PC-3 (cell line): ENCODE measurements around the gene RHOG. TPM values are rescaled to one million over a fixed set of nuclear protein-coding genes. Genes with fewer than 3 reads are reported as not detected.

Source experiments
- ATAC-seq: fragments of 200-7000 bp; cut with Tn5 transposase; 2 replicates; pipeline ENCODE4 v1.9.1; 2020; ENCODE audit warnings: mild to moderate bottlenecking, moderate library complexity
- BruUV-seq: library from RNA; stranded (reverse); fragments of 400-500 nt; replicated peaks from 2 replicates; lab custom pipeline; 2021; lab: Mats Ljungman, UMichigan
- CTCF ChIA-PET: fragments of 300-600 bp; sonication (Branson Sonifier 250); formaldehyde crosslinking; loops from one replicate; lab custom pipeline; 2022; ENCODE audit warnings: antibody characterized with exemption; lab: Charles Lee
- POLR2A ChIA-PET: fragments of 300-600 bp; sonication (Branson Sonifier 250); formaldehyde crosslinking; loops from one replicate; lab custom pipeline; 2022; ENCODE audit warnings: antibody characterized with exemption; ENCODE audit not compliant: unreplicated experiment; lab: Charles Lee
- DNase-seq: peaks from one replicate; pipeline ENCODE4 v3.0.0-alpha.2; 2015
- H2AFZ ChIP-seq: fragments of 300-600 bp; sonication (generic); 2 replicates; pipeline ENCODE4 v1.6.0; 2016; ENCODE audit warnings: antibody characterized with exemption, low read length
- H3F3A ChIP-seq: fragments of 300-600 bp; sonication (generic); one replicate; pipeline ENCODE4 v1.6.0; 2017; ENCODE audit warnings: antibody characterized with exemption, low read length, control low read depth, mild to moderate bottlenecking; ENCODE audit not compliant: unreplicated experiment
- H3K27ac ChIP-seq: fragments of 300-600 bp; sonication (generic); 2 replicates; pipeline ENCODE4 v1.5.1; 2016; ENCODE audit warnings: mild to moderate bottlenecking, low read length
- H3K27me3 ChIP-seq: fragments of 300-600 bp; sonication (generic); 2 replicates; pipeline ENCODE4 v1.6.1; 2016; ENCODE audit warnings: low read length, mixed read lengths
- H3K36me3 ChIP-seq: fragments of 300-600 bp; sonication (generic); 2 replicates; pipeline ENCODE4 v1.6.1; 2016; ENCODE audit warnings: low read depth, mixed run types, low read length, mixed read lengths
- H3K4me1 ChIP-seq: fragments of 300-600 bp; sonication (generic); 2 replicates; pipeline ENCODE4 v1.5.1; 2016; ENCODE audit warnings: low read length; ENCODE audit not compliant: insufficient read depth
- H3K4me2 ChIP-seq: fragments of 300-600 bp; sonication (generic); 2 replicates; pipeline ENCODE4 v1.6.0; 2016; ENCODE audit warnings: low read length
- H3K4me3 ChIP-seq: fragments of 300-600 bp; sonication (generic); 2 replicates; pipeline ENCODE4 v1.5.1; 2016; ENCODE audit warnings: mild to moderate bottlenecking, low read length, mixed read lengths
- H3K79me2 ChIP-seq: fragments of 300-600 bp; sonication (generic); 2 replicates; pipeline ENCODE4 v1.6.1; 2017; ENCODE audit warnings: low read length, mixed read lengths
- H3K9ac ChIP-seq: fragments of 300-600 bp; sonication (generic); 2 replicates; pipeline ENCODE4 v1.6.0; 2016; ENCODE audit warnings: mild to moderate bottlenecking, low read length
- H3K9me2 ChIP-seq: fragments of 300-600 bp; sonication (generic); replicated peaks from 2 replicates; pipeline ENCODE4 v1.6.1; 2016; ENCODE audit warnings: mixed run types, low read length, mixed read lengths
- H3K9me3 ChIP-seq: fragments of 300-600 bp; sonication (generic); 2 replicates; pipeline ENCODE4 v1.6.1; 2016; ENCODE audit warnings: low read length, mixed read lengths
- H4K20me1 ChIP-seq: fragments of 300-600 bp; sonication (generic); 2 replicates; pipeline ENCODE4 v1.6.1; 2016; ENCODE audit warnings: low read length, mixed read lengths
- CTCF ChIP-seq: fragments of 300-600 bp; sonication (generic); conservative IDR thresholded peaks from 2 replicates; pipeline ENCODE4 v1.5.1; 2017; ENCODE audit warnings: antibody characterized with exemption, low read depth, mild to moderate bottlenecking, low read length
- EZH2 ChIP-seq: fragments of 300-600 bp; sonication (generic); IDR thresholded peaks from one replicate; pipeline ENCODE4 v1.6.1; 2017; ENCODE audit warnings: antibody characterized with exemption, mild to moderate bottlenecking, low read length; ENCODE audit not compliant: unreplicated experiment
- EZH2phosphoT487 ChIP-seq: fragments of 300-600 bp; sonication (generic); IDR thresholded peaks from 2 replicates; pipeline ENCODE4 v1.6.1; 2018; ENCODE audit warnings: mild to moderate bottlenecking, antibody characterized with exemption, low read length, borderline replicate concordance
- intact Hi-C: fragments of 100-400 bp; cut with micrococcal nuclease; formaldehyde crosslinking; loops from 2 replicates; pipeline ENCODE4 v1.9.0; 2023
- total RNA-seq: library from RNA; depleted of rRNA; stranded (reverse); fragments of >200 nt; gene quantifications from 2 replicates; pipeline ENCODE4 v1.2.3, GENCODE V29; 2014

The RHOG gene
- total RNA-seq, 1 experiment from 2014 or later: 31.2 TPM

DNA sequence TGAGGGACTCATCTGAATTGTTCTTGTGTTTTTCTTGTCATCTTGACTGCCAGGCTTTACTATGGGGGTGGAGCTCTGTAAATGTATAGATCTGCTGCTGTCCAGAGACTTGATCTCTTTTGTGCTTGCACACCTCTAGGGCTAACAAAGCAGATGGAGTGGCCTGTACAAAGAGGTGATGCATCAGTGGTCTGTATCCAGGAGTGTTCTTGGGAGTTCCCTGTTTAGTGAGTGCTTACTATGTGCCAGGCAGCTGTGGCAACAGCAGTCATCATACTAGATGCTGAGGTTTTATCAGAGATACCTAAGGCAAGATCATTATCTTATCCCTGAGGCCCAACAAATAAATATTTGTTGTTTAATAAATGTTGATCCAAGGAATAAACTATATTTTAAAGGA, 48.1 kb upstream of the RHOG start:
- Histone ChIP-seq H3K9ac (no peak overlapping the region), H3F3A (no peaks in the 10 kb centered on the region), H3K79me2 (peaks cover 9% of the 10 kb centered on the region; the same call in 1 of the 2 replicates), H3K27ac (no peak overlapping the region), H3K36me3 (no peaks in the 10 kb centered on the region), H3K4me3 (no peak overlapping the region), H3K9me3 (no peaks in the 10 kb centered on the region), H4K20me1 (no peaks in the 10 kb centered on the region), H3K27me3 (no peaks in the 10 kb centered on the region), H3K9me2 (no peaks in the 10 kb centered on the region), H3K4me1 (peaks cover 14% of the 10 kb centered on the region), H2AFZ (no peak overlapping the region), H3K4me2 (no peak overlapping the region)
- intact Hi-C loops: no loop called here
- TF ChIP-seq EZH2phosphoT487 (no peak), CTCF (no peak), EZH2 (no peak)
- no peak for ATAC-seq
- ChIA-PET CTCF (no interaction called here), POLR2A (no interaction called here)
- no peak for DNase-seq
- no TSS peak for BruUV-seq

- Histone ChIP-seq H3K36me3 (no peaks in the 10 kb centered on the region), H3K27ac (no peak overlapping the region), H3K79me2 (peaks cover 16% of the 10 kb centered on the region), H3K4me2 (no peak overlapping the region), H3K4me1 (peaks cover 9% of the 10 kb centered on the region), H3K9me3 (no peaks in the 10 kb centered on the region), H2AFZ (no peak overlapping the region), H3K27me3 (no peaks in the 10 kb centered on the region), H3K4me3 (no peak overlapping the region), H3K9ac (no peak overlapping the region), H4K20me1 (no peaks in the 10 kb centered on the region), H3F3A (no peaks in the 10 kb centered on the region), H3K9me2 (no peaks in the 10 kb centered on the region)
- ATAC-seq (no peak), DNase-seq (no peak)
- ChIA-PET POLR2A (no interaction called here), CTCF (no interaction called here)
- BruUV-seq: no TSS peak
- TF ChIP-seq EZH2 (no peak), CTCF (no peak), EZH2phosphoT487 (no peak)
- intact Hi-C loops: no loop called here
Observed at GRCh38 chr11:3886985-3887384, 46.2 kb upstream of the RHOG start.

DNA sequence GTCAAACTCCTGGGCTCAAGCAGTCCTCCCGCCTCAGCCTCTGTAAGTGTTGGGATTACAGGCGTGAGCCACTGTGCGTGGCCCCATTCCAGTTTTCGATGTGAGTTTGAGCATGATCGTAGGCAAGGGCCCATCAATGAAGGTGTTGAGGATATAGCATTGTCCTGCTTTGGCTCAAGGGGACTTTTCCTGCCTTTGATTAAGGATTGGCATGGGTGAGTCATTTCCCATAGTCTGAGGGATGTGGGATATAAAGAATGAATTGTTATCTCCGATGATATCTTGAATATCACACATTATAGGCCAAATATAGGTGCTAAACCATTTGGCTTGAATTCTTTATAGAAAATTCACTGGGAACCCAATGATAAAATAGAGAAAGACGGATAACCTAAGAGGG, 45.1 kb upstream of the RHOG start:
- Histone ChIP-seq H3K79me2 (peaks cover 16% of the 10 kb centered on the region), H2AFZ (no peak overlapping the region)
- DNase-seq: peak; percentile 75

More for the DNA sequence above, 45.1 kb upstream of the RHOG start:
- no peak overlapping the region for H3K9ac ChIP-seq
- intact Hi-C loops: no loop called here
- no peaks in the 10 kb centered on the region for H3K9me2 ChIP-seq
- ChIA-PET POLR2A (no interaction called here), CTCF (interaction anchor here (0.6 kb wide), 1 partner anchor 183 kb away, joined by 3 read pairs; no protein-coding TSS in a partner anchor)
- no peaks in the 10 kb centered on the region for H3F3A ChIP-seq
- peak; percentile 93 for ATAC-seq
- H3K9me3 ChIP-seq: no peaks in the 10 kb centered on the region
- TF ChIP-seq CTCF (no peak), EZH2 (no peak), EZH2phosphoT487 (no peak)
- H3K4me2 ChIP-seq: peak overlapping the region; percentile 65
- H3K27me3 ChIP-seq: no peaks in the 10 kb centered on the region
- BruUV-seq: no TSS peak
- H3K4me1 ChIP-seq: peaks cover 12% of the 10 kb centered on the region
- no peaks in the 10 kb centered on the region for H3K36me3 ChIP-seq
- peak overlapping the region; percentile 56 for H3K27ac ChIP-seq
- H4K20me1 ChIP-seq: no peaks in the 10 kb centered on the region
- no peak overlapping the region for H3K4me3 ChIP-seq
